NCI-H146 treated with DMSO at 0.1 percent for 48 hours (cell line): Measurements from ENCODE around the gene MEOX2.

Source experiments
- DNase-seq: peaks from one replicate; lab custom pipeline; 2025; ENCODE audit not compliant: unreplicated experiment; lab: John Stamatoyannopoulos, UW

MEOX2 gene

GRCh38 chr7:15681631-15682030 is 4.9 kb downstream of the MEOX2 start:
- DNase-seq = no peak

- no peak for DNase-seq
These were observed 5.3 kb downstream of the MEOX2 start for GRCh38 chr7:15681186-15681585.

- no peak for DNase-seq
These were observed 6.0 kb downstream of the MEOX2 start for GRCh38 chr7:15680446-15680845.

GRCh38 chr7:15679306-15679705 is 7.2 kb downstream of the MEOX2 start:
- no peak for DNase-seq

- DNase-seq = no peak
These were observed 7.8 kb downstream of the MEOX2 start for GRCh38 chr7:15678653-15679052.

DNA sequence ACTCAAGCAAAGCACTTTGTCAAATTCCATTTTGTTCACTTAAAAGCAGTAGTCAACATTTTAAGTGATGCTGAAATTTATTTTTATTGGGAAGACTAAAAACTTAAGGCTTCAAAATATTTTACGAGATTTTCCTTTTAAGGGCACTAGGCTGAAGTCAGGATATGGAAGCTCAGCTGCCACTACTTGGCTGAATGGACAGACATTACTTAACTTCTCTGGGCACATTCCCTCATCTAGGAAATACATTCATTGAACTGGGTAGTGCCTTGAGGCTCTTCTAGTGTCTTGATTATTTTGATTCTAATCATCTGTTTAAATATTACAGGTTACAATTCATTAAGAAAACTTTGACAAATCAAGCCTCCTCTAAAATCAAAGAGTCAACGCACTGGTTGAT is 11.1 kb downstream of the MEOX2 start:
- no peak for DNase-seq

DNA sequence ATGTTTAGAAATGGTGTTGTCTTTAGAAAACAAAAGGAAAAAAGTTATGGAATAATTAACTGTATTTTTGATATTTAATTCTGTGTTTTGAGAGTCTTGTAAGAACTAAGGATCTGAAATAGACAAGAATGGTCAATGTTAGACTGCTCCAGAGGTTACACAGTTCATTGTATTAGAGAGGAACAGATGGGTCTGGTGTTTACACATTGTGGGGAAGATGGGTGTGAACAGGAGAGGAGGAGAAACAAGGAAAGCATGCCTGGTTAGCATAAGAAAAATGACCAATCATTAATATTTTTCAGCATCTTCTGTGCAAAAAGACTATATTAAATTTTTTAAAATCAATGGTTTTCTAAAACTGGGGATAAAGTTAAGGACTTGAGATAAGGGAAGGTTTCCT is 11.9 kb downstream of the MEOX2 start:
- DNase-seq = no peak

- DNase-seq = no peak
These were observed 16.9 kb downstream of the MEOX2 start for GRCh38 chr7:15669443-15670090.

- no peak for DNase-seq
These were observed 18.5 kb downstream of the MEOX2 start for GRCh38 chr7:15667991-15668390.

- no peak for DNase-seq
These were observed 24.0 kb downstream of the MEOX2 start for GRCh38 chr7:15662451-15662850.

- DNase-seq = no peak
These were observed 28.2 kb downstream of the MEOX2 start for GRCh38 chr7:15658247-15658646.

DNA sequence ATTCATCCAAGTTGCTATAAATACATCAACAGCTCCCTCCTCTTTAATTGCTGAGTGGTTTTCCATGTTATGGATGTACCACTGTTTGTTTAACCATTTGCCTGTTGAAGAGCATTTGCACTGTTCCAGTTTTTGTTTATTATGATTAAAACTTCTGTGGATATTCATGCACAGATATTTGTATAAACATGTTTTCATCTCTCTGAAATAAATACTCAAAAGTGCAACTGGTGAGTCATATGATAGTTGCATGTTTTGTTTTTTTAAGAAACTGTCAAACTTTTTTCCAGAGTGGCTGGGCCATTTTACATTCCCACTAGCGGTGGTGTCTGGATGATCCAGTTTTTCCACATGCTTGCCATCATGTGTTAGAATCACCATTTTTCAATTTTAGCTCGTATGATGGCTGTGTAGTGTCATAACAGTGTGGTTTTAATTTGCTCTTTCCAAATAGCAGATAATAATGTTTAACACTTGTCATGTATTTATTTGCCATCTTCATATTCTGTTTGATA is 33.6 kb downstream of the MEOX2 start:
- no peak for DNase-seq

GRCh38 chr7:15651693-15652092 is 34.8 kb downstream of the MEOX2 start:
- DNase-seq = no peak

GRCh38 chr7:15650787-15651186 is 35.7 kb downstream of the MEOX2 start:
- DNase-seq = no peak

DNA sequence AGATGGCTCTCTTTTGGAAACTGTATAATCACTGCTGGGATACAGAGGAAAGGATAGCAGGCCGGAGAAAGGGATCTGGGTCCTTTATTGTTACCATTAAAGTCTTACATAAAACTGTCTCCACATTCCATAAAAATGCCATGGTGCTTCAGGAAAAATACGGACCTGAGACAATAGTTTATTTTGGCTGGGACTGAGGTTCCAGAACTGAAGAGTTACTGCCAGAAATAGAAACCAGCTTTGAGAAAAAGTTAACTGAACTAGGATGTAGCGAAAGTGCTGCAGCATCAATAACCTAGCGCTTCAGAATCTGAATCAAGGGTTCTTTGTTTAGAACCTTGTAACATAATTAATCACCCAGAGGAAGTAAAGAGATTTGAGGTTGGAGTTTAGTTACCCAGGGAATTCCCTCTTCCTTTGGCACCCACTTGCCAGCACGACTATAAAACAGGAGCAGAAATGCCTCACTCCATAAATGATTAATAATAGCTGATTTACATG is 38.0 kb downstream of the MEOX2 start:
- no peak for DNase-seq

GRCh38 chr7:15647309-15647708 is 39.2 kb downstream of the MEOX2 start:
- DNase-seq = no peak

DNA sequence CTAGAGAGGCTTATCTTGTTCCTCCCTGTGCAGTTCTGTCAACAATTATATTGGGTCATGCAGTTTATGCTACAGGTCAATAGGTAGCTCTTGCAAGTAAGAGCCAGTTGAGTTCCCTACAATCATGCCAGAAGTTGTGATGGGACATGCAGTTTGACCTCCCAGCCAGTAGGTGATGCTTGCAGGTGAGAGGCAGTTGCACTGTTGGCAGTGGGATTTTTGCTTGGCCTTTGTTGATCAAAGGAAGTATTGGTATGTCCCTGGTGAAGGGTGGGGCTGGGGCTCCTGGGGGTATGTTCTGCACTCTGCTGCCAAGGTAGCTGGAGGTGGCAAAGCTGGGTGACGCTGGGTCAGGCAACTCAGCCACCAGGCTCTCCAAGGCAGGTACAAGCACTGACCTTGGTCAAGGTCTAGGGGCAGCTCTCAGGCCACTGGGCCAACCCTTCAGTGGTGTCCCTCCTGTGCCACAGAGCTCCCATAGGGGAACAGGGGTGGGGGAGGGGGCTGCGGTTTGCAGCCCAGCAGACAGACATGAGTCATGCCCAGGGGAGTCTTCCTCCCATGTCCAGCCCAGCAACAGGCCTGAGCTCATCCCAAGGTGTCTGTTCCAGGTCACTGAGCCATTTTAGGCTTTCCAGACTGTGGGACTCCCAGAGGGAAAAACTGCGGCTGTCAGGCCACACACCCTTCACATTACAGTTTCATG is 43.3 kb downstream of the MEOX2 start:
- DNase-seq = no peak

- DNase-seq = no peak
These were observed 57.6 kb downstream of the MEOX2 start for GRCh38 chr7:15628876-15629275.

DNA sequence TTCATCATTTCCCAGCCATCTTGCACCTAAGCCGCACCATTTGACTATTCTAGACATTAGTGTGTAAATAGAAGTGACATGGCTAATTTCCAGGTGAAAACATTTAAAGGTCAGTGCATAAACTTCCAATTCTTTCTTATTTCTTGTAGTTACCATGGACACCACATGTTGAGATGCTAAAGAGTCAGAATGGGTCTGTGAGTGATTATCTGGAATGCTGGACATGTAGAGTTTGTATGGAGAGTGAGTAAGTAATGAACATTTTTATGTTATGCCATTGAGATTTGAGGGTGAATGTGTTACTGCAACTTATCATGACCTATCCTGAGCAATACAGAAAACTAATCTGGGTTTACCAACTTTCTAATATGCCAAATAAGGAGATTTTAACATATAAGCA is 60.4 kb downstream of the MEOX2 start:
- no peak for DNase-seq

GRCh38 chr7:15625466-15625865 is 61.0 kb downstream of the MEOX2 start:
- no peak for DNase-seq

DNA sequence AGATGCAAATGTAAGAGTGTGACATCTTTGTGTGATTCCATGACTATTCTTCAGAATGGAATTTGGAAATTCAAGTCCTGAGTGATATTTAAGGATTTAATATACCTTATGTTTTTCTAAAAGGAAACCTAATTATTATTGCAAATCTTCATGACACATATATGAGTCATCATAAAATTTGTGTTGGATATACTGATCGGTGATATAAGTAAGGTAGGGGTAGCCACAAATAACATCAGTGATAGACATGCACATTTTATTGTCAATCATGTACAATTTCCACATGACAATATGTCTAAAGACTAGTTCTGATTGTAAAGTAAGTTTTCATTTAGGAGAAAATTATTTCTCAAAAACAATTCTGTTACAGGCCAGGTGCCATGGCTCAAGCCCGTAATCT is 65.0 kb downstream of the MEOX2 start:
- no peak for DNase-seq

DNA sequence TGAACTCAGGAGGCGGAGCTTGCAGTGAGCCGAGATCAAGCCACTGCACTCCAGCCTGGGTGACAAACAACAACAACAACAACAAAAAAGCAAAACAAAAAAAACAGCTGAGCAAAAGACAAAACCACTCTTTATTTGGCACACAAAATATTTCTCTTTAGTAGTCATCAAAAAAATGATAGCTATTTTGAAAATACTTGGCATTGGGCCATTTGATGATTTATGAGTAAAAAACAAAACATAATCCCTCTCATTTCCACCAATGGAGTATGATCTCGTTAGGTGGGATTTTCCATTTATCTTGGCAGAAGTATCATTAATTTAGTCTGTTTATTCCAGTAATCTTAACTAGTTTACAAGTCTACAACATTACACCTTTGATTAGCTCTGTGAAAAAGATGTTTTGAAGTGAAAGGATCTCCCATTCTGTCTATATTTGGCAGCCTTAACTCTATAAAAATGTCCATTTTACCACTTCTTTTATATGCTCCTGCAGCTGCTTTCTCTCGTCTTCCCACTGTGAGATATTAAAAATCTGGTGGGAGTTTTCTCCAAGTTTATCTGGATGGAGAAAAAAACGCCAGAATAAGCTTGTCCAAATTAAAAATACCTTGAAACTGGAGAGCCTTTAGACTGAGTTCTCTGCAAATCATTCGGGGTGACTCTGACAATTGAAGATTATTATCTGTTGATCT is 65.8 kb downstream of the MEOX2 start:
- DNase-seq = no peak
